ENCODE measurements around the gene PIK3C3.

GRCh38 chr18:42069036-42069435 is 114.0 kb downstream of the PIK3C3 start:
- TF ChIP-seq CTCF (IDR thresholded peaks at IDR 0.05), result no peak
- no peak for TF ChIP-seq POLR2A (IDR thresholded peaks at IDR 0.05)
